Ishikawa (cell line): ENCODE measurements around the gene NFATC1.

Experiments
- CEBPB ChIP-seq: IDR thresholded peaks from 2 replicates; pipeline ENCODE4 v1.6.1; 2012
- EP300 ChIP-seq: IDR thresholded peaks from 2 replicates; pipeline ENCODE4 v1.6.1; 2012; ENCODE audit warnings: borderline replicate concordance
- FOXM1 ChIP-seq: IDR thresholded peaks from 2 replicates; pipeline ENCODE4 v1.6.1; 2012; ENCODE audit warnings: low read depth, borderline replicate concordance
- MAX ChIP-seq: IDR thresholded peaks from 2 replicates; pipeline ENCODE4 v1.6.1; 2012
- NFIC ChIP-seq: IDR thresholded peaks from 2 replicates; pipeline ENCODE4 v1.6.1; 2012
- RAD21 ChIP-seq: IDR thresholded peaks from 2 replicates; pipeline ENCODE4 v1.6.1; 2012; ENCODE audit warnings: low read depth
- REST ChIP-seq: IDR thresholded peaks from 2 replicates; pipeline ENCODE4 v1.6.1; 2012; ENCODE audit warnings: low read depth, mild to moderate bottlenecking
- YY1 ChIP-seq: IDR thresholded peaks from 2 replicates; pipeline ENCODE4 v1.6.1; 2012; ENCODE audit warnings: low read depth
- ZBTB7A ChIP-seq: IDR thresholded peaks from 2 replicates; pipeline ENCODE4 v1.6.1; 2012; ENCODE audit warnings: low read depth

DNA sequence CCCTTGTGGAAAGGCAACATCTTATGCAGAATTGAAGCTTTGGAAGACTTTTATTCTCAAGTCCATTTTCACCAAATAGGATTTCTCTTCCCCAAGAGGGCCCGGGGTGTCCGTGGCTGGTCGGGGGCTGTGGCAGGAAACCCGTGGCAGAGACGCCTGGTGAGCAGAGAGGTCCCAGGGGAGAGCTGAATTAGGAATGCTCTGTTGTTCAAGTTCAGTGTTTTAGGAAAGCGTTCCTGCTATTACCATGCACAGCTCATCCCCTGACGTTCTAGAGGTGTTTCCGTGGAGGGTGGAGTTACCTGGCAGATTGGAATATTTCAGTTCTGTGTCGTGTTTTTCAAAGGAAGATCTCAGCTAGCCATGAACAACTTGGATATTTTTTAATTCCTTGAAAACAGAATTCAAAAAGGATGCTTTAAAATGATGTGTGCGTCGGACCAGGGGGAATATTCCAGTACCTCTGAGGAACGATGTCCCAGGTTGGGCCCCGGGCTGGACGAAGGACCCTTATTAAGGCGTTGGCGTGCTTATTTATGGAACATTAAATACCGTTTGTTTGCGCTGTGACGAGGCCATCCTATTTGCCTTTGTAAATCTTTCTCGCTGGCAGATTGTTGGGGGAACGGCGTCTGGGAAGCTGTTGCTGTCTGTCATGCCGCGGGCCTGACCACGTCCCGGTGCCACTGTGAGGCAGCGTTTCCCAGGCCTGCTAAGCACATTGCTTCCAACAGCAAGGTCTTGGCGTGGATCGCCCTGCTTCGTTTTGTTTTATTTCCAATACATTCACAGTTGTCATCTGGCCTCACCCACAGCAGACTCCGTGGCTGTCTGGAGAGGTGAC is 8.2 kb downstream of the NFATC1 start:
- TF ChIP-seq EP300 (no peak), REST (no peak), FOXM1 (no peak), YY1 (no peak), ZBTB7A (no peak), CEBPB (no peak), MAX (no peak), RAD21 (no peak), NFIC (no peak)
